H1 (cell line): Measurements from ENCODE around the gene PAX4. TPM values are rescaled to one million over a fixed set of nuclear protein-coding genes. Genes with fewer than 3 reads are reported as not detected.

Experiments
- KDM5A ChIP-seq: fragments of 200-600 bp; IDR thresholded peaks from 2 replicates; pipeline ENCODE4 v1.7.1; 2012; ENCODE audit warnings: mild to moderate bottlenecking, low read length, inconsistent platforms, mixed read lengths
- MAFK ChIP-seq: IDR thresholded peaks from 2 replicates; pipeline ENCODE4 v1.6.1; 2012; ENCODE audit warnings: low read depth, mild to moderate bottlenecking, improper control_type of control experiment, low read length
- RAD21 ChIP-seq, 2 experiments: IDR thresholded peaks in 1 of 2; conservative IDR thresholded peaks in 1 of 2; 2 replicates each; pipeline ENCODE4 v1.6.1; 2011; ENCODE audit warnings: low read depth in 2 of 2, low read length in 2 of 2, improper control_type of control experiment in 1 of 2, inconsistent platforms in 1 of 2, mild to moderate bottlenecking in 1 of 2, moderate library complexity in 1 of 2
- polyA plus RNA-seq, 7 experiments: library from polyadenylated mRNA; depleted of rRNA in 3 of 7; stranded (reverse) in 5 of 7; unstranded in 2 of 7; fragments of >200 nt in 5 of 7; fragments of 200-250 nt in 2 of 7; gene quantifications; 1 replicate in 5 of 7; 2 replicates in 1 of 7; 4 replicates in 1 of 7; pipeline versions ENCODE4 v1.2.1 to v1.2.3, GENCODE V29; 2011 to 2013; ENCODE audit warnings: missing spikeins in 2 of 7, mixed read lengths in 2 of 7
- total RNA-seq: library from RNA; stranded (reverse); fragmentation: NEBNext Ultra II Directional; extraction: Animal tissue kit (Norgen Biotek cat#: 25700); gene quantifications from 2 replicates; pipeline ENCODE4 v1.2.1, GENCODE V29; 2021
- TF ChIP-seq, protein P1 (sequence below): fragments of 300-600 bp; sonication (generic); IDR thresholded peaks from 2 replicates; pipeline ENCODE4 v1.7.1; 2012; ENCODE audit warnings: low read length, moderate library complexity, mild to moderate bottlenecking, inconsistent platforms; ENCODE audit not compliant: insufficient replicate concordance

Gene PAX4
- total and polyA plus RNA-seq, 2 of the 8 experiments (the other 6 are each of a cell fraction or from before 2014, with no cell fraction given) = 0.20 TPM; not detected in 1

DNA sequence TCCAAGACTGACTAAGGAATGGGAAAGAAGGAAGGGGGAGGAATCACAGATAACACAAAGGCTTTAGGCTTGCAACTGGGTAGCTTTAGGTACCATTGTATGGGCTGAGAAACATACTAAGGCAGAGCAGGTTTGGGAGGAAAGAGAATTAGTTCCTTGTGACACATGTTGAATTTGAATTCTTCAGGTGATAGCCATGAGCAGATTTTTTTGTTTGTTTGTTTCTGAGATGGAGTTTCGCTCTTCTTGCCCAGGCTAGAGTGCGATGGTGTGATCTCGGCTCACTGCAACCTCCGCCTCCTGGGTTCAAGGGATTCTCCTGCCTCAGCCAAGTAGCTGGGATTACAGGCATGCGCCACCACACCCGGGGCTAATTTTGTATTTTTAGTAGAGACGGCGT, 29.7 kb upstream of the PAX4 start (continued):
- TF ChIP-seq, protein P1, sequence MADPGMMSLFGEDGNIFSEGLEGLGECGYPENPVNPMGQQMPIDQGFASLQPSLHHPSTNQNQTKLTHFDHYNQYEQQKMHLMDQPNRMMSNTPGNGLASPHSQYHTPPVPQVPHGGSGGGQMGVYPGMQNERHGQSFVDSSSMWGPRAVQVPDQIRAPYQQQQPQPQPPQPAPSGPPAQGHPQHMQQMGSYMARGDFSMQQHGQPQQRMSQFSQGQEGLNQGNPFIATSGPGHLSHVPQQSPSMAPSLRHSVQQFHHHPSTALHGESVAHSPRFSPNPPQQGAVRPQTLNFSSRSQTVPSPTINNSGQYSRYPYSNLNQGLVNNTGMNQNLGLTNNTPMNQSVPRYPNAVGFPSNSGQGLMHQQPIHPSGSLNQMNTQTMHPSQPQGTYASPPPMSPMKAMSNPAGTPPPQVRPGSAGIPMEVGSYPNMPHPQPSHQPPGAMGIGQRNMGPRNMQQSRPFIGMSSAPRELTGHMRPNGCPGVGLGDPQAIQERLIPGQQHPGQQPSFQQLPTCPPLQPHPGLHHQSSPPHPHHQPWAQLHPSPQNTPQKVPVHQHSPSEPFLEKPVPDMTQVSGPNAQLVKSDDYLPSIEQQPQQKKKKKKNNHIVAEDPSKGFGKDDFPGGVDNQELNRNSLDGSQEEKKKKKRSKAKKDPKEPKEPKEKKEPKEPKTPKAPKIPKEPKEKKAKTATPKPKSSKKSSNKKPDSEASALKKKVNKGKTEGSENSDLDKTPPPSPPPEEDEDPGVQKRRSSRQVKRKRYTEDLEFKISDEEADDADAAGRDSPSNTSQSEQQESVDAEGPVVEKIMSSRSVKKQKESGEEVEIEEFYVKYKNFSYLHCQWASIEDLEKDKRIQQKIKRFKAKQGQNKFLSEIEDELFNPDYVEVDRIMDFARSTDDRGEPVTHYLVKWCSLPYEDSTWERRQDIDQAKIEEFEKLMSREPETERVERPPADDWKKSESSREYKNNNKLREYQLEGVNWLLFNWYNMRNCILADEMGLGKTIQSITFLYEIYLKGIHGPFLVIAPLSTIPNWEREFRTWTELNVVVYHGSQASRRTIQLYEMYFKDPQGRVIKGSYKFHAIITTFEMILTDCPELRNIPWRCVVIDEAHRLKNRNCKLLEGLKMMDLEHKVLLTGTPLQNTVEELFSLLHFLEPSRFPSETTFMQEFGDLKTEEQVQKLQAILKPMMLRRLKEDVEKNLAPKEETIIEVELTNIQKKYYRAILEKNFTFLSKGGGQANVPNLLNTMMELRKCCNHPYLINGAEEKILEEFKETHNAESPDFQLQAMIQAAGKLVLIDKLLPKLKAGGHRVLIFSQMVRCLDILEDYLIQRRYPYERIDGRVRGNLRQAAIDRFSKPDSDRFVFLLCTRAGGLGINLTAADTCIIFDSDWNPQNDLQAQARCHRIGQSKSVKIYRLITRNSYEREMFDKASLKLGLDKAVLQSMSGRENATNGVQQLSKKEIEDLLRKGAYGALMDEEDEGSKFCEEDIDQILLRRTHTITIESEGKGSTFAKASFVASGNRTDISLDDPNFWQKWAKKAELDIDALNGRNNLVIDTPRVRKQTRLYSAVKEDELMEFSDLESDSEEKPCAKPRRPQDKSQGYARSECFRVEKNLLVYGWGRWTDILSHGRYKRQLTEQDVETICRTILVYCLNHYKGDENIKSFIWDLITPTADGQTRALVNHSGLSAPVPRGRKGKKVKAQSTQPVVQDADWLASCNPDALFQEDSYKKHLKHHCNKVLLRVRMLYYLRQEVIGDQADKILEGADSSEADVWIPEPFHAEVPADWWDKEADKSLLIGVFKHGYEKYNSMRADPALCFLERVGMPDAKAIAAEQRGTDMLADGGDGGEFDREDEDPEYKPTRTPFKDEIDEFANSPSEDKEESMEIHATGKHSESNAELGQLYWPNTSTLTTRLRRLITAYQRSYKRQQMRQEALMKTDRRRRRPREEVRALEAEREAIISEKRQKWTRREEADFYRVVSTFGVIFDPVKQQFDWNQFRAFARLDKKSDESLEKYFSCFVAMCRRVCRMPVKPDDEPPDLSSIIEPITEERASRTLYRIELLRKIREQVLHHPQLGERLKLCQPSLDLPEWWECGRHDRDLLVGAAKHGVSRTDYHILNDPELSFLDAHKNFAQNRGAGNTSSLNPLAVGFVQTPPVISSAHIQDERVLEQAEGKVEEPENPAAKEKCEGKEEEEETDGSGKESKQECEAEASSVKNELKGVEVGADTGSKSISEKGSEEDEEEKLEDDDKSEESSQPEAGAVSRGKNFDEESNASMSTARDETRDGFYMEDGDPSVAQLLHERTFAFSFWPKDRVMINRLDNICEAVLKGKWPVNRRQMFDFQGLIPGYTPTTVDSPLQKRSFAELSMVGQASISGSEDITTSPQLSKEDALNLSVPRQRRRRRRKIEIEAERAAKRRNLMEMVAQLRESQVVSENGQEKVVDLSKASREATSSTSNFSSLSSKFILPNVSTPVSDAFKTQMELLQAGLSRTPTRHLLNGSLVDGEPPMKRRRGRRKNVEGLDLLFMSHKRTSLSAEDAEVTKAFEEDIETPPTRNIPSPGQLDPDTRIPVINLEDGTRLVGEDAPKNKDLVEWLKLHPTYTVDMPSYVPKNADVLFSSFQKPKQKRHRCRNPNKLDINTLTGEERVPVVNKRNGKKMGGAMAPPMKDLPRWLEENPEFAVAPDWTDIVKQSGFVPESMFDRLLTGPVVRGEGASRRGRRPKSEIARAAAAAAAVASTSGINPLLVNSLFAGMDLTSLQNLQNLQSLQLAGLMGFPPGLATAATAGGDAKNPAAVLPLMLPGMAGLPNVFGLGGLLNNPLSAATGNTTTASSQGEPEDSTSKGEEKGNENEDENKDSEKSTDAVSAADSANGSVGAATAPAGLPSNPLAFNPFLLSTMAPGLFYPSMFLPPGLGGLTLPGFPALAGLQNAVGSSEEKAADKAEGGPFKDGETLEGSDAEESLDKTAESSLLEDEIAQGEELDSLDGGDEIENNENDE = no peak
- no peak for TF ChIP-seq MAFK
- no peak for TF ChIP-seq KDM5A
- TF ChIP-seq RAD21 (IDR thresholded peaks at IDR 0.05 in 1 of 2, conservative IDR thresholded peaks at IDR 0.05 in 1 of 2; ENCODE audit: low read depth in 2 of 2, low read length in 2 of 2) = no peak
